Stimulated activated CD8-positive, alpha-beta memory T cell treated with anti-CD3 and anti-CD28 coated beads, Interleukin-4, amount 100 ng/mL, for 48 hours (primary cell): ENCODE results near the gene ANKIB1.
A peak's percentile ranks its signal among the peaks of the same experiment; 100 is the strongest.
"Not testable (repeated sequence)": the region's sequence is repeated elsewhere in the genome, so short reads cannot be mapped to it uniquely, and the experiment has no call there.

Experiments used
- DNase-seq: peaks from one replicate; pipeline ENCODE4 v3.0.0-alpha.2; 2020

Gene ANKIB1

GRCh38 chr7:92409357-92409756, 163.6 kb downstream of the ANKIB1 start:
- no peak for DNase-seq

- not testable (repeated sequence) for DNase-seq
Measured at GRCh38 chr7:92410162-92410561, 164.4 kb downstream of the ANKIB1 start.

- no peak for DNase-seq
Measured at GRCh38 chr7:92412745-92413144, 167.0 kb downstream of the ANKIB1 start.

GRCh38 chr7:92413550-92413949, 167.8 kb downstream of the ANKIB1 start:
- no peak for DNase-seq

GRCh38 chr7:92415225-92415624, 169.5 kb downstream of the ANKIB1 start:
- no peak for DNase-seq

GRCh38 chr7:92417913-92418312, 172.1 kb downstream of the ANKIB1 start:
- no peak for DNase-seq

- no peak for DNase-seq
Measured at GRCh38 chr7:92421676-92422435, 176.1 kb downstream of the ANKIB1 start.

- DNase-seq = no peak
Measured at GRCh38 chr7:92422926-92423325, 177.2 kb downstream of the ANKIB1 start.

GRCh38 chr7:92423710-92424131, 177.9 kb downstream of the ANKIB1 start:
- DNase-seq = no peak

GRCh38 chr7:92425311-92425947, 179.7 kb downstream of the ANKIB1 start:
- no peak for DNase-seq

- DNase-seq = no peak
Measured at GRCh38 chr7:92427193-92427592, 181.4 kb downstream of the ANKIB1 start.

GRCh38 chr7:92432299-92432946, 186.6 kb downstream of the ANKIB1 start:
- DNase-seq = no peak

- DNase-seq = no peak
Measured at GRCh38 chr7:92433019-92433418, 187.2 kb downstream of the ANKIB1 start.

- DNase-seq = no peak
Measured at GRCh38 chr7:92435542-92435941, 189.8 kb downstream of the ANKIB1 start.

GRCh38 chr7:92436612-92437445, 191.1 kb downstream of the ANKIB1 start:
- DNase-seq = no peak

- DNase-seq = no peak
Measured at GRCh38 chr7:92437956-92438491, 192.2 kb downstream of the ANKIB1 start.

GRCh38 chr7:92442720-92443119, 196.9 kb downstream of the ANKIB1 start:
- DNase-seq = not testable (repeated sequence)

- no peak for DNase-seq
Measured at GRCh38 chr7:92446869-92447344, 201.1 kb downstream of the ANKIB1 start.

GRCh38 chr7:92447345-92448204, 201.8 kb downstream of the ANKIB1 start, which contains the start of gene GATAD1:
GATAD1 (plus strand) TSS chr7:92447482; CDS start chr7:92447730, 248 bp downstream.
- peak; percentile 86 for DNase-seq

- peak; percentile 60 for DNase-seq
Measured at GRCh38 chr7:92448205-92448747, 202.5 kb downstream of the ANKIB1 start.
